Nucleus accumbens (tissue), 56 donors: ENCODE results near the gene TMEM143.
A peak's percentile ranks its signal among the peaks of the same experiment; 100 is the strongest.
"Not testable (repeated sequence)": the region's sequence is repeated elsewhere in the genome, so short reads cannot be mapped to it uniquely, and the experiment has no call there.

Source experiments
- DNase-seq, 56 donors: peaks; one replicate each; lab custom pipeline; 2025; lab: John Stamatoyannopoulos, UW

TMEM143 gene

DNA sequence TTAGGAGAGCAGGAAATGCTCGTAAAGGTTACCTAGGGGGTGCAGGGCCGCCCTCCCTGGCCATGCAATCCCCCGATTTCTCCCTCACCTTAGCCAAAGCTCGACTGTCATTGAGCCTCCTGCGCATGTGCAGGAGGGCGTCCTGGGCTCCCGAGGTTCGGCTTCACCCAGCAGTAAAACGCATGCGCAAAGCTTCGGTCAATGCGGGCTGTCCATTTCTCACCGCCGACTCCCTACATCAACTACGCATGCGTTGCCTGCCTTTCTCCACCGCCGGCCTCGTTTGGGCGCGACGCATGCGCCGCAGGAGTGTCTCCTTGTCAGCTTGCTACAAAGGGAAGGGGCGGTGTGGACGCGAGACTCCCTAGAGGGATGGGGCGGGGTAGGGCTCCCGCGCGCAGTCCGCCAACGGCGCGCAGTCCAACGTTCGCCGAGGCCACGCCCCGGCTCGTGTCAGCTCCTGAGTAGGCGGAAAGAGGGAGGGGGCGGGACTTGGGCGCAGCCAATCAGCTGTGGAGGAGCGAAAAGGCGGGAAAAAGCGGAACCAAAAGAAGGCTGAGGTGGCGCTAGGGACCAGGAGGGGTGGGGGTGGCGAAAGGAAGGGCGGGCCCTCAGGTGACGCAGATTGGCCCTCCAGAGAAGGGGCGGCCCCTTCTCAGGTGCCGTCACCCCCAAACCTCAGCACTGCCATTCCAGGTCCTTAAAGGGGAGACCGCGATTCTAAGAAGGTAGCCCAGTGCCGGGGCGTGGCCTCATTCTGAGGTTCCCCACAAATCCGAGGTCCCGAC lies at the start of gene TMEM143, which contains the start of gene SYNGR4:
TMEM143 (minus strand) TSS at position 131 of the 788 bp plus-strand sequence; CDS start at position 111, 20 bp downstream.
SYNGR4 (plus strand) TSS at position 558 of the 788 bp plus-strand sequence. CDS start 1,476 bp downstream, outside the sequence.
- DNase-seq = peak; percentile 95 to 100 (median 99)

- no peak for DNase-seq
Measured at GRCh38 chr19:48405850-48406249, 42.1 kb upstream of the TMEM143 start.

DNA sequence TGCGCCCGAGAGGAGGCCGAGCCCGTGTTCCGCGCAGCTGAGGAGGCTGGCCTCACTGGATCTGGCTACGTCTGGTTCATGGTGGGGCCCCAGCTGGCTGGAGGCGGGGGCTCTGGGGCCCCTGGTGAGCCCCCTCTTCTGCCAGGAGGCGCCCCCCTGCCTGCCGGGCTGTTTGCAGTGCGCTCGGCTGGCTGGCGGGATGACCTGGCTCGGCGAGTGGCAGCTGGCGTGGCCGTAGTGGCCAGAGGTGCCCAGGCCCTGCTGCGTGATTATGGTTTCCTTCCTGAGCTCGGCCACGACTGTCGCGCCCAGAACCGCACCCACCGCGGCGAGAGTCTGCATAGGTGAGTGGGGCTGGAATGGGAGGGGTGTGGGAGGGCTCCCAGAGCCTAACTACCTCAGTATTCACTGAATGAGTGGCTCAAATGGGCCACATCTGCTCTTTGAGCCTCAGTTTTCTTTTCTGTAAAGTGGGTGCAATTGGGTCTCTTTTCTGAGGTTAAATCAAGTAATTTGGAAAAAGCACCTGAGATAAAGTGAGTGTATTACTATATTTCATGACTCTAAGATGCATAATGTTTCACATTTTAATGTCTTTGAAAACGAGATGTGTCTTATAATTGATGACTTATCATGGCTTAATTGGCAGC lies 41.4 kb upstream of the TMEM143 start:
- no peak for DNase-seq

GRCh38 chr19:48403606-48404005 lies 39.9 kb upstream of the TMEM143 start:
- DNase-seq = peak in 27 of 56 donors; percentile 3 to 72 (median 23)

DNA sequence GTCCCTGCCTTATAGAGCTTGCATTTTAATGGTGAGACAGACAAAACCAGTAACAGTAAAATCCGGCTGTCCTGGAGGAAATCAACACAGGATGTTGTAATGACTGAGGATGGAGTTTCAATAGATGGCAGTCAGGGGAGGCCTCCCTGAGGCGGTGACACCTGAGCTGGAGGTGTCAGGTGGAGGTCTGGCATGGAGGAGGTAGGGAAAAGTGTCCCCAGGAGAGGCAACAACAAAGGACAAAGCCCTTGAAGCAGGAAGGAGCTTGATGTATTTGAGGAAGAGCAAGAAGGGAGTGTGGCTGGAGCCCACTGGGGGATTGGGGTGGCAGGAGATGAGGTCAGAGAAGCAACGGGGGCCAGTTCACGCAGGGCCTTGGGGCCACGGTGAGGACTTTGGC lies 37.5 kb upstream of the TMEM143 start:
- no peak for DNase-seq

DNA sequence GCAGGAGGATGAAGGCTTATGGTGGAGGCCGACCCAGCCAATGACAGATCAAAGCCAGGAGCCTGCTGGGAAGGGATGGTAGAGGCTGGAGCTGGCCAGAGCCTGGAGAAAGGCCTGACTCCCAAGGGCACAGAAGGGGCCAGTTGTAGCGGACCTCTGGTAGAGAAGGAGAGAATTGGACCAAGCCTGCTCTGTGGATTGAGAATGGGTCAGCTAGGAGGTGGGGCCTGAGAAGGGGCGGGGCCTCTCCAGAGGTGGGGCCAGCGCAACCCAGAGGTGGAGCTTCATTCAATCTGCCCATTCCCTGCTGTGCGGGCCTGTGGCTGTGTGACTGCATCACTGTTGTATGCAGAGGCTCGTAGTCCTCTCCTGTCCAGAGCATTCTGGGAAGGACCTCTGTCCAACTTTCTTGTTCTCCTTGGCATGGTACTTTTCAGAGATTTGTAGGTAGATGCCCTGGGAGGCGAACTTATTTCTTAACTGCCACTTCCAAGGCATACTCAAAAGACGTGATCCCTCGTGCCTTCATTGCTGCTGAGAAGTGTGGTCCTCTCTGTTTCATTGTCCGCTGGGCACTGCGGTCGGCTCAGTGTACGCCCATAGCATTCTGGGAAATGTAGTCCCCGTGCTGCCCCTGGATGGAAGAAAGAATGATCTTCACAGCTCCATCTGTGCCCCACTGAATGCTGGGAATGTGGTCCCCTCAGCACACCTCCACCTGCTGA lies 36.4 kb upstream of the TMEM143 start:
- DNase-seq = no peak

GRCh38 chr19:48398375-48399235 lies 34.9 kb upstream of the TMEM143 start:
- DNase-seq = peak in 15 of 56 donors; percentile 0 to 60 (median 22)

GRCh38 chr19:48398102-48398374 lies 34.3 kb upstream of the TMEM143 start:
- DNase-seq = no peak

- DNase-seq = no peak
Measured at GRCh38 chr19:48397263-48398101, 33.7 kb upstream of the TMEM143 start.

DNA sequence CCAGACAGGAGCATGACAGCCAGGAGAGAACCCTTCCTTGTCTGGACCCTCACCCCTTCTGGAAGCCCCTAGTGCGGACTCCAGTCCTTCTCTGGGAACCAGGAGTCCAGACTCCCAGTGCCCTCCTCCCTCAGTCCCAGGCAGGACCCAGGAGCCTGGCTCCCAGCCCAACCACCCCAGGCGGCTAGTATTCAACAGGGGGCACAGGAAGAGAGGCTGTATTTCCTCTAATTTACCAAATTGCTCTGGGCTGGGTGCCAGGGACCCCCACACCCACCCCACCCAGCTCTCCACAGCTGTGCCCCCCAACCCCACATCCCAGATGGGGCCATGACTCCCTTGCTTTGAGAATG lies 33.1 kb upstream of the TMEM143 start:
- no peak for DNase-seq

- DNase-seq = no peak
Measured at GRCh38 chr19:48396016-48396823, 32.5 kb upstream of the TMEM143 start.

- no peak for DNase-seq
Measured at GRCh38 chr19:48395499-48395898, 31.8 kb upstream of the TMEM143 start.

DNA sequence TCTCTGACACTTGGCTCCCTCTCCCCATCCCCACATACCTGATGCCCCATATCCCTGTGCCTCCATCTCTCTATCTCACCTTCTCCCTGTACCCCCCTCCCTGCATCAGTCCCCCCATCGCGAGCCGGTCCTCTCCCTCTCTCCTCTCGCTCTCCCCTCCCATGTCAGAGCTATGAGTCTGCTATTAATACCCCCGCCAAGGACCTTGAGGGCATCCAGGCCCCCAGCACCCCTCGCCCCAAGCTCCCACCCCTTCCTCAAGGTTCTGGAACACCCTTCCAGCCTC lies 31.4 kb upstream of the TMEM143 start:
- no peak for DNase-seq

- DNase-seq = no peak
Measured at GRCh38 chr19:48394331-48395169, 30.8 kb upstream of the TMEM143 start.

DNA sequence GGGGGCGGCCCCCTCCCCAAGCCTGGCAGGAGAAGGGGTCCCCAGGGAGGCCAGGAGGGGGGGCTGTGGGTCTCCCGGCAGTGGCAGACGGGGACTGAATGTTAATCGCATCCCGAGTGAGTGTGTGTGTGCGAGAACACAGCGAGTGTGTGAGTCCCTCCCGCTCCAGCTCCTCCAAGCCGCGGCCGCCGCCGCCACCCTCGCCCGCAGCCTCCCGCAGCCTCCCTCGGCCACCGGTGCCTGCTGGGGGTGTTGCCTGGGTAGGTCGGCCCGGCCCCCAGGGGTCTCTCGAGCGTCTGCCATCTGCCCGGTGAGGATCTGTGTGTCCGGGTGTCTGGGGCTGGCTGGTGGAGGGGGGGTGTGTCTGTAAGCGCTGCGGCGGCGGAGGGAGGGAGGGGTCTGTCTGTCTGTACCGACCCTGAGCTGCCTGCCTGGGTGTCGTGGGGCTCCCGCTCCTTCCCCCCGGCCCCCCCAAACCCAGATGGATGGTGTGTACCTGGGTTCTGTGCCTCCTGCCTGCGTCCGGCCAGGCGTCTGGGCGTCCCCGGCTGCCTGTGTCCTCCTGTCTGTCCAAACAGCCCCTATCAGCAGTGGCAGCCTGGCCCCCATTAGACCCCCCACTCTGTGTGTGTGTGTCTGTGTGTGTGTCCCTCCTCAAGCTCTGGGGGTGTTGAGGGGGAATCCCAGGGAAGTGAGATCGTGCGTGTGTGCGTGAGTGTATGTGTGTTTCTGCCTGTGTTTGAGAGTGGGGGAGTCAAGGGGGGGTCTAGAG lies 30.0 kb upstream of the TMEM143 start, which contains the start of gene GRIN2D:
GRIN2D (plus strand) TSS at position 110 of the 772 bp plus-strand sequence. CDS start 4,725 bp downstream, outside the sequence.
- DNase-seq = peak in 12 of 56 donors; percentile 8 to 38 (median 16)

DNA sequence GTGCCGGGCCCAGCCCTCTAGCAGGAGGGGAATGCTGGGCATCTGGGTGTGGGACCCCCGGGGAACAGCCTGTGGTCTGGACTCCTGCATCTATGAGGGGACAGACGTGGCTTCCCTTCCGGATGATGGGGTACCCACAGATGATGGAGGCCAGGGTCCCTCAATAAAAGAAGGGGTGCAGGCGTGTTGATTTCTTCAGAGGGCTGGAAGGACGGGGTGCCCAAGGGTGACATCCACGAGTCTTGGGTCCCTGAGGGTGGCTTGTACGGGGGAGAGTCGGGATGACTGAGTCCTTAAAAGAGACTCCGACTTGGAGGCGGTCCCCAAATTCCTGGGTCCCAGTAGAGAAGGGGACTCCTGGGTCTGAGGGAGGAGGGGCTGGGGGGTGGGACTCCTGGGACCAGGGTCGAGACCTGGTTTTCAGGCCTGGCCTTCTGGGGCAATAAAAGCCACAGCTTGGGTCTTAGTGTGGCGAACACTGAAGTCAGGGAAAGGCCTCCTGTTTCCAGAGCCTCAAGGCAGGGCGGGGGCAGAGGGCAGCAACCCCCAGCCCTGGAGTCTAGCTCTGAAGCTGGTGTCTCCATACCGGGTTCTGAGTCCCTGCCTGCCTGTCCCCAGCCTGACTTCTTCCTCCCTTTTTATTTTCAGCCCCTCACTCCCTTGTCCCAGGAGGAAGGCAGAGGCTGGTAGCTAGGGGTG lies 29.3 kb upstream of the TMEM143 start:
- DNase-seq = no peak

- DNase-seq = not testable (repeated sequence)
Measured at GRCh38 chr19:48392006-48392344, 28.2 kb upstream of the TMEM143 start.
